HS-27A (cell line): ENCODE results near the gene MTMR2.
"Not testable (repeated sequence)": the region's sequence is repeated elsewhere in the genome, so short reads cannot be mapped to it uniquely, and the experiment has no call there.

Source experiments
- DNase-seq: peaks from one replicate; pipeline ENCODE4 v3.0.0-alpha.2; 2012; ENCODE audit warnings: low read depth, missing footprints

Gene MTMR2

DNA sequence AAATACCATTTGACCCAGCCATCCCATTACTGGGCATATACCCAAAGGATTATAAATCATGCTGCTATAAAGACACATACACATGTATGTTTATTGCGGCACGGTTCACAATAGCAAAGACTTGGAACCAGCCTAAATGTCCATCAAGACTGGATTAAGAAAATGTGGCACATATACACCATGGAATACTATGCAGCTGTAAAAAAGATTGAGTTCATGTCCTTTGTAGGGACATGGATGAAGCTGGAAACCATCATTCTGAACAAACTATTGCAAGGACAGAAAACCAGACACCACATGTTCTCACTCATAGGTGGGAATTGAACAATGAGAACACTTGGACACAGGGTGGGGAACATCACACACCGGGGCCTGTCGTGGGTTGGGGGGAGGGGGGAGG is 112.9 kb downstream of the MTMR2 start:
- not testable (repeated sequence) for DNase-seq

- not testable (repeated sequence) for DNase-seq
Measured at GRCh38 chr11:95806464-95806863, 117.4 kb downstream of the MTMR2 start.

- no peak for DNase-seq
Measured at GRCh38 chr11:95805869-95806268, 118.0 kb downstream of the MTMR2 start.

DNA sequence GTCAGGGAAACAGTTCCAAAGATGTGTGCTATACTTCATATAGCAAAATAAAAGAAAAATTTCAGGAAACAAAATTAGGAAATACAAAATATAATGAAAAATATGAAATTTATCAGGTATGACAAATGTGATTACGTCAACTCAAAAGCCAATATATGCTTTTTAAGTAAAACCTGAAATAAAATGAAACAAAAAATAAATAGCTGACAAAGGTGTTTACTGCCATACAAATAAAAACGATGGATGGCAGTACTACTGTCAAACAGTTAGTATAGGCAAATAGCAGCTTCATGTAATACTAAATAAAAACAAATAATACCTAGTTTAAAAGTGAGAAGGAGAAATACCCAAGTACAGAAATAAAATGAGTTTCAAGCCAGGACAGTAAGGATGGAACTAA is 119.9 kb downstream of the MTMR2 start:
- DNase-seq, result no peak

DNA sequence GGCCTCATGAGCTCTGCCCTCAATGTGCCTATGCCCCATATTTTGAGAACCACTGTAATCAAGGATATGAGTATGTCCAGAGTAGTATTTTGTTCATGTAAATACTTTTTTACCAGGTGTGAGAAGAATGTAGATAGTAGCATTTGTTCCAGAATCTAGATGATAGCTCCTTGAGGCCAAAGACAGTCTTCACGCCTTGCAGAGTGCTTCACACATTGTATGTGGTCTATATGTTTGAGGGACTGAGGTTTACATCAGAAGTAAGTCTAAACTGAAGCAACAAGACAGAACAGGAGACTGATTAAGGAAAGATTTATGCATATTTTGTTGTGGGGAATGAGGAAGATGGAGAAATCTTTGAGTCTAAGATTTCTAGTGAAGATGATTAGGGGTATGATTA is 121.1 kb downstream of the MTMR2 start:
- no peak for DNase-seq

DNA sequence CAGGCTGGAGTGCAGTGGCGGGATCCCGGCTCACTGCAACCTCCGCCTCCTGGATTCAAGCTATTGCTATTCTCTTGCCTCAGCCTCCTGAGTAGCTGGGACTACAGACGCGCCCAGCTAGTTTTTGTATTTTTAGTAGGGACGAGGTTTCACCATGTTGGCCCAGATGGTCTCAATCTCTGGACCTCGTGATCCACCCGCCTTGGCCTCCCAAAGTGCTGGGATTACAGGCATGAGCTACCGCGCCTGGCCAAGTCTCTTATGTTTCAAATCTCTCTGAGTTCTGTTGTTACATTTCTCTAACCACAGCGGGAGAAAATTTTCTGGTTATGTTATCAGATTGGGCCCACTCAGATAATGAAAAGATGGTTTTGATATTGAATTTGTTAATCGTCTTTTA is 123.5 kb downstream of the MTMR2 start:
- DNase-seq, result no peak

DNA sequence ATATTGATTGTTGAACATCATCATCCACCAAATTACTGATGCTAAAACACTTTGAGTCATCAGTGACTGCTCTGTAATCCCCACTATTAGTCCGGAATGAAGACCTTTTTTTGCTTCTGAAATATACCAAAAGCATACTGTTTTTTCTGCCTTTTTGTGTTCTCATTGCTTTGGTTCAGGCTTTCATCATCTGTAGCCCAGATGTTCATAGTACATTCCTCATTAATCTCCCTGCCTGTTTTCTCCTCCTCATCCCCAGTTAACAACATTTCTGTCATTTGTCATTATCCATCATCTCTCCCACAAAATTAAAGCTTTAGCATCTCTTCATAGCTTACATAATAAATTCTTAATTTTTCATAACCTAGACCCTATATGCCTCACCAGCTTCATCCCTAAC is 124.4 kb downstream of the MTMR2 start:
- DNase-seq, result no peak

DNA sequence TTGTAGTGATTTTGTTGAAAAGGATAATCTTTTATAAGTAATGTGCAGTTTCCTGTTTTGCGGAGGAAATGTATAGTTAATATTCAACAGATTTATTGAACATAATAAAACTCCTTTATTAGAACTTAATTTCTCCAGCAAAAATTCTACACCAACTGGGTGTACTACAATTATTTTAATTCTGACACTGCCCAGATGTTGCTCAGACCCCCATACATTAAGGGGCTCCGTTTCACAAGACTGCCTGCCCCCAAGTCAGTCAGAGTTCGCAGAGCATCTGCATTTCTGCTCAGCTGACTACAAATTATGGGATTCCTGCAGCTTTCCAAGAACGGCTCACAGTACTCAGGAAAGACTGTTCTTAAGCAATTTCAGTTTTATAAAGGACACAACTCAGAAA is 127.4 kb downstream of the MTMR2 start:
- no peak for DNase-seq

DNA sequence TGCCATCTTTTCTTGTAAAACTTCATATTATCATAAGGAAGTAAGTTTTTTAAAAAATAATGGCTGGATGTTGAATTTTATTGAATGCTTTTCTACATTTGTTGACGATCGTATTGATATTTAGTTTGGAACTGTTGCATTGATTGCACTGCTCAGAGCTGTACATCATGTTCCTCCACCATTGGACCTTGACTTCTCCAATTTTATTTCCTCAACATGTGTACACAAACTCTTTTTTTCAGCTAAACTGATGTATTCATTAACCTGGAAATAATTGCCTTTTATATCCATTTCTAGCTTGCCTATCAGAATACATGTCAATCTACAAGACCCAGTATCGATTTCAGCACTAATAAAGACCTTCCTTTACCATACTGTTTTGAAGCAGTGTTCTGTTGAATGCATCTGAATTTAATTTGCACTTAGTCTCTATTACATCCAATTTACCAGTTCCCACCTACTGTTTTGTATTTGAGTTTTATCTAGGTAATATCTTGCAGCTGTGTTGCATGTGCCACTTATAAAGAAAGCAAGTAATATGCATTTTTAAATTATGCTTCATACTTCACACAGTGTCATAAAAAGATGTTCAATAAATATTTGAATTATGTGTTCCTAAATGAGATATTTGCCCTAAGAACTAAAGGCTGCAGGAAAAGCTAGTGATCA is 128.1 kb downstream of the MTMR2 start:
- no peak for DNase-seq

DNA sequence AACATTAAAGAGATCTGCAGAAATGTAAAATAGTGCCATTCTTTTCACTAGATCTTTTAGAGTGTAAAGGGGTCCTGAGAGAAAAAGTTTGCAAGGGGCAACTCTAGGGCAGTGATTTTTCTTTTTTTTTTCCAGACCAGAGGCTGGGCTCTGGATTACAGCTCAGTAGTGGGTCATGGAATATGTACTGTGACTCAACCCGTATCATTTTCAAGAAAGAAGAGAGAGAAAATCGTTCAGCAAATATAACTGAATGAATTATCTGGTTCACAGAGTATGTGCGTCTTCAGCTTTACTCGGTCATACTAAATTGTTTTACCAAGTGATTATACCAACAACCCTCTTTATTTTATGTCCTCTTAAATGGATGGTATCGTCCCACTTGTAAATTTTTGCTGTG is 129.8 kb downstream of the MTMR2 start:
- DNase-seq, result no peak

- DNase-seq, result no peak
Measured at GRCh38 chr11:95793116-95793515, 130.8 kb downstream of the MTMR2 start.

DNA sequence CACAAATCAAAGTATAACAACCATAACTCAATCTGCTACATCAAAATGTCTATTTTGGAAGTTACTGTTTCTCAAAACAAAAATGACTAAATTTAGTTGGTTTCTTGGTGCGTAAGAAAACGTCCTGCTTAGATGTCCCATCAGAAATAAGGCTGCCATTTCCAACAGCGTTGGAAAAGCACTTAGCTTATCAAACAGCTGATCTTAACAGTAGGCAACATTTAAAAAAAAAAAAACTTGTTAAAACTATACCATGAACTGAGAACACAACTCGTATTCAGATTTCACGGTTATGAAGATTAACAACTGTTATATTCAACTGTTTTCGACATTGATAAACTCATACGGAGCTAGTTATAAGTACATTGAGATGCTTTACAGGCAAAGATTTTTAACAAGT is 131.2 kb downstream of the MTMR2 start:
- DNase-seq, result no peak

DNA sequence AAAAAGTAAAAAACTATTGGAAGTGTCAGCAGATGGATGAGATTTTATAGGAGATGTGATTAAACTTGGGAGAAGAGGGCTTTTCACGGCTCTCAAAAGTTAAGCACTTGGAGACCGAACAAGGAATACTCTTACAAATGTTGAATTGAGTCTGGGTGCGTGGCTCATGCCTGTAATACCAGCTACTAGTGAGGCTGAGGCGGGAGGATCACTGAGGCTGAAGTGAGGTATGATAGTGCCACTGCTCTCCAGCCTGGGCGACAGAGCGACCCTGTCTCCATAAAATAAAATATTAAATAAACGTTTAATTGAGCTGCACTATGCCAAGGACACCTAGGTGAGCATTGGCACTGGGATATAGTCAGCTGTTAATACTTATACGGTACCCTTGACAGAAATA is 131.7 kb downstream of the MTMR2 start:
- DNase-seq, result no peak

DNA sequence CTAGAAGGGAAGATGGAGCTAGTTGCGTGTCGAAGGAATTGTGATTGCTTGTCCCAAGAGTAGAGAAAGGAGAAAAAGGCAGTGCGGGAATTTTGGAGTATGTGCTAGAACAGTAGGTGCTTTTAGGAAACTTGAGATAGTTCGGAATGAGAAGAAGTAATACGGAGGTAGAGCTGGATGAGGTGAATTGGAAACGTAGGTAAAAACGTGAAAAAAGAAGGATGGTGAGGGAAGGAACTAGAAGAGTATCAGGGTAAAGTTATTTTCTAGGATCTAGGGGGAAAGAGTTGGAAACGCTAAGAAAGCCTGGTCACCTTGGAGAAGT is 132.2 kb downstream of the MTMR2 start:
- no peak for DNase-seq

DNA sequence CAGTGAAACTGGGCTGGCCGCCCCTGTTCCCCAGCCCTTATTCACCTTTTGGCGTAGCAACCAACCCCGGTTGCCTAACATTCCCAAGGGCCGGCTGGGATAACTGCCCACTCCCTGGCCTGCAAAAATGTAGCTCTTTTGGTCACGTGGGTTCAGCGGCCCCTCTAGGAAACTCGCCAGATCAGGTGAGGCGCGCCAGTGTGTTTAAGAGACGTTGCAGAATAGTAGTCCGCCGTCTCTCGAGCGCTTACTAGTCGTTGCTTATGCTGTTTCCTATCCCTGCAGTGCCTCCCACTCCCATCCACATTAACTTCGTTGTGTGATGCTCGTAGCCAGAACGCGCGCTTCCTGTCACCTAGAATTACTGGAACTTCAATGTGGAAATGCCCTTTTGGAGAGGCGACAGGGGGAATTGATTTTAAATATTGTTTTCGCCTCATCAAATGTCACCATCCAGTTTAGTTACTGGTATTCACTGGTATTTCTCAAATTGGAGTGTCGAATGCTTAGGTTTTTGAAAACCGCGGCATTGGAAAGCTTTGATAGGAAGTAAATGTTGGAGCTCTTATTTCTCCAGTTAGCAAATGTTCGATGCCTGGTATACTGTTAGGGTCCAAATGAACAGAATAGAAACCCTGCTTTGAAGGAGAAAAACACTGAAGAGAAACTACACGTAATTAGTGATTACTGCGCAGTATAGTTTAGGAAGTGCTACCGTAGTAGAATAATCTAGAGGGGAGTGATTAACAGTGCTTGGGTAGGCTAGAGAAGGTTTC is 132.8 kb downstream of the MTMR2 start:
- peak; percentile 27 for DNase-seq

DNA sequence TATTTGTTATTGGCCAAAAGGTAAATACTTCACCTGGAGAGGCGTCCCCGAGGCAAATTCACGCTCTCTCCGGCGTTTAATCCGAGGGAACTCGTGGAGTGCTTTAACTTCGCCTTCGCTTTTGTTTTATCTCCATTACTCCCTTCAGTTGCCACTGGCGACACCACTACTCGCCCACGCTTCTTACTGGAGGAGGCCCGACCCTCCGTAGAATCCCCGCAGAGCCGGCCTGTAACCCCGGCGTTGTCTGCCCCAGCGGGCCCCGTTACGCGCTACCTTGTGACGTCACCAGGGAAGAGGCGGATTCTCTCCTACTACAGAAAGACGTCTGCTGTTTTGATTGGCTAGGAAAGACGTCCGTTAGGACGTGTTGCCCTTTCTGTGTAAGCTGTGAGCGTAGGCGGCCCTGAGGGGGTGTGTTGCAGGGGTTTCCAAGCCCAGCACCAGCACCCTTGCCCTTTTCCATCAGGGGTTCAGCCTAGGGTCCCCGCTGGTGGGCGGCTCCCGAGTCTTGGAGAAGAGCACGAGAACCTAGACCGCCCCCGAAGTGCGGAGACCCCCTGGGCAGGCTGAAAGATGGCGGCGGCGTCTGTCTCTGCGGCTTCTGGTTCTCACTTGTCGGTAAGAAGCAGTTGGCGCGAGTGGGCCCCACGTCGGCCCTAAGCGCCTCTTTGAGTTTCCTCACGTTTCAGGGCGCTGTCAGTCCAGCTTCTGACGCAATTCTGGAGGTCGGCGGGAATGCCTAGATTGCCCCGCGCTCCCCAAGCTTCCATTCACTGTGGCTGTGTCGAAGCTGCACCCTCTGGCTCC is 133.6 kb downstream of the MTMR2 start, which contains the start of gene CEP57:
Gene CEP57 (plus strand): TSS at position 376 of the 810 bp plus-strand sequence. CDS start 201 bp downstream, at position 577.
- peak; percentile 99 for DNase-seq

GRCh38 chr11:95789506-95790122 is 134.3 kb downstream of the MTMR2 start, which contains the start of gene FAM76B:
Gene FAM76B (minus strand): TSS chr11:95789782. CDS start chr11:95789478, 304 bp downstream.
- DNase-seq, result peak; percentile 98

DNA sequence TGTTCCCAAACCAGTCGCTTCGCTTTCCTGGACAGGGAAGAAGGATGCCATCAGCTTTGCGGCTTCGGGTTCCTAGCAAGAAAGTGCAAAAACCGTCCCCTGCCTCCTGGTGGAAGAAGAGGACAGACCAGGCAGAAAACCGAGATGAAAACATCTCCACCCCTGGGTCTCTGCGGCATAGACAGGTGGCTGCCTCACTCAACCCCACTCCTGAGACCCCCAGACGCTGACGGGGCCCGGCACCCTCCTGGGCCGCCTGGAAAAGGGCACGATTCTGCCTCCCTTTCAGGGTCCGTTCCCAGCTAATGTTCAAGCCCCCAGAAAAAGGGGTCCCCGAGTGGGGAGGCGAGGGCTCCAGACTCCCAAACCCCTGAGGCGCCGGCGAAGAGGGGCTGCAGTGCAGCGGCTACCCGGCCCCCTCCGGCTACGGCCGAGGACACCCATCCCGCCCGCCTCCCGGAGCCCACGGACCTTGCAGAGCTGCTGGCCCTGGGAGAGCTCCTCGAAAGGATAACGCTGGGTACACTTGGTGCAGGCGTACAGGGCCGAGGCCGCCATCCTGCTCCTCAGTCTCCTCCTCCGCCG is 134.9 kb downstream of the MTMR2 start:
- DNase-seq, result peak; percentile 20
